Measurements from ENCODE around the gene SPATA13.
"Not testable (repeated sequence)": the region's sequence is repeated elsewhere in the genome, so short reads cannot be mapped to it uniquely, and the experiment has no call there.

The SPATA13 gene

DNA sequence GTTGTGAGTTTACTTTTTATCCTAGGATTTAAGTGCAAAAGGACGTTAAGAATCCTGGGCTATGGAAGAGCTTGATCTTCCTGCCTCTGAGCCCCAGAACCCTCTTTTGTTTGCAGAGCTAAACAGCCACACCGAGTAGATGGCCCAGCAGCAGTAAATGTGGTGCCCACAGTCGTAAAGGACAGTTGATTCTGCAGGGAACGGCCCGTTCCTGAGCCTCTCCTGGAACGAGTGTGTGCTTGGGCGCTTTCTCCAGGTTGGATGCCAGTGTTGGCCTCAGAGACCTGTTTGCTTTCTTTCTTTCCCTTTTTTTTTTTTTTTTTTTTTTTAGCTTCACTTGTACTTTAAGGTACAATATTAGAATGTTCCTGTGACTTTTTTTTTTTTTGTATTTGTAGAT is 41.7 kb downstream of the SPATA13 start:
- DNase-seq, result no peak

DNA sequence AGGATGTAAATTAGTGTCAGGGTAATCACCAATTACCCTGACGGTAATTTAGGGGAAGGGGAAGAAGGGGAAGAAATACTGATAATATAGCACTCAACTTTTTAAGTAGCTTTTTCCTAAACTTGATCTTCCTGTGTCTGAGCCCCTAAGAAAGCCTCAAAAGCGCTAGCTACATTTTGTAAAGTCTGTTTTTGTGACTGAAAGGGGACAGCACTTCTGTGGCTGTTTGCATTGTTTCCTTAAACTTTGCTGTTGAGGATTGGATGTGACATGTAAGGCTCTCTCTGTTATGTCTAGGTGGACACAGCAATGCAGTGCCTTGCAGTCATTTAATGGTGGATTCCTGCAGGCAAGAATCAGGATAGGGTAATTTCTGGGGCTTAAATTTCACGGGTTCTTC is 42.8 kb downstream of the SPATA13 start:
- DNase-seq, result no peak

GRCh38 chr13:24203811-24204210 is 43.3 kb downstream of the SPATA13 start:
- no peak for DNase-seq

DNA sequence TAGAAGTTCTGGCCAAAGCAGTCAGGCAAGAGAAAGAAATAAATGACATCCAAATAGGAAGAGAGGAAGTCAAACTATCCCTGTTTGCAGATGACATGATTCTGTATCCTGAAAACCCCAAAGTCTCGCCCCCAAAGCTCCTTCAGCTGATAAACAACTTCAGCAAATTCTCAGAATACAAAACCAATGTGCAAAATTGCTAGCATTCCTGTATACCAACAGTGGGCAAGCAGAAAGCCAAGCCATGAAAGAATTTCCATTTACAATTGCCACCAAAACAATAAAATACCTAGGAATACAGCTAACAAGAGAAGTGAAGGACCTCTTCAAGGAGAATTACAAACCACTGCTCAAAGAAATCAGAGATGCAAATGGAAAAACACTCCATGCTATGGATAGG is 44.6 kb downstream of the SPATA13 start:
- DNase-seq, result not testable (repeated sequence)

- DNase-seq, result no peak
Observed at GRCh38 chr13:24207841-24208667, 47.5 kb downstream of the SPATA13 start.

DNA sequence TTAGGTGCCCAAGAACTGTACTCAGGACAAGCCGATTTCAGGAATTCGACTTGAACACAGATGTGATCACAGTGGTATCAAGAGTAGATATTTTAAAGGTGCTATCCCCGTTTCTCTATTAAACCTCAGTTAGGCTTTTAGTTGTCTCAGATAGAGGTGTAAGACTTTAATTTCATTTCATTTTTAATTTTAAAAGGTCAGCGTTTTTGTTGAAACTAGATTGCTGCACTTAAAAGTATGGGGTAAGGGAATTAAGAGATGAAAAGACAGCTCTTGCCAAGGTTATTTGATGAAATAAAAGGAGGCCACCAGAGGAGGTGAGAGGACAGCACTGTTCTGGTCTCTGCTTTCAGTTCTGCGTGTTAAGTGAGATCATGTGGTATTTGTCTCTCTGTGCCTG is 48.6 kb downstream of the SPATA13 start:
- DNase-seq, result no peak

DNA sequence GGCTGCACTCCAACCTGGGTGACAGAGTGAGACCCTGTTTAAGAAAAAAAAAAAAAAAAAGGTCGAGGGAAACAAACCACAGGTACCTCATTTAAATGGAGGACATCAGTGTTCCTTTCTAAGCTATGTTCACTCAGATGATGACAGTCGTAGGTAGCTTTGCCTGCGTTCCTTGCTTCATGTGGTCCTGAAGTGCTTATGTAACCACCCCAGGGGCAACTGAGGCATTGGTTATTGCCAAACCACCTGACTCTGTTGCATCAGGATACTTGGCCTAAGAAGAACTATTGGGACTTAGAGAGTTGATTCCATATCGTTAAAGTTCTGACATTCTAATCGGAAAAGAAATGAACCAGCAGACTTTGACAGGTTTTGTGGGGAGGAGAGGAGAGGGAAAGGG is 51.7 kb downstream of the SPATA13 start:
- no peak for DNase-seq

DNA sequence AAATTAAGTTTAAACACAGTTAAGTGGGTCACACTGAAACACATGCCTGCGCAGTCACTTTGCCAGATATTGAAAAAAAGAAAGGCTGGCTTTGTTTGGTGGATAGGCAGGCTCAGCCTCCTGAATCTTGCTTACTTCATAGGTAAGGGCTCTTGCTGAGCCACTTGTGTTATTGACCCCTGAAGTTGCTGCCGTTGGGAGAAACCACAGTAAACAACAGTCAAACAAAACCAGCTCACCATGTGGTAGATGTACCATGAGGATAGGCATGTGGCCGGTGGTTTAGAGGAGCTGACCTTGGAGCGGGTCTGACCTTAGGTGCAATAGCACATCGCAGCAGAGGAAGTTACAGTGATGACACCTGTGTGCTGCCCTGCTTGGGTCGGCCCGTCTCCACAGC is 52.2 kb downstream of the SPATA13 start:
- DNase-seq, result no peak

- DNase-seq, result no peak
Observed at GRCh38 chr13:24213932-24214331, 53.4 kb downstream of the SPATA13 start.

- DNase-seq, result no peak
Observed at GRCh38 chr13:24214528-24214927, 54.0 kb downstream of the SPATA13 start.

- no peak for DNase-seq
Observed at GRCh38 chr13:24215126-24215525, 54.6 kb downstream of the SPATA13 start.

DNA sequence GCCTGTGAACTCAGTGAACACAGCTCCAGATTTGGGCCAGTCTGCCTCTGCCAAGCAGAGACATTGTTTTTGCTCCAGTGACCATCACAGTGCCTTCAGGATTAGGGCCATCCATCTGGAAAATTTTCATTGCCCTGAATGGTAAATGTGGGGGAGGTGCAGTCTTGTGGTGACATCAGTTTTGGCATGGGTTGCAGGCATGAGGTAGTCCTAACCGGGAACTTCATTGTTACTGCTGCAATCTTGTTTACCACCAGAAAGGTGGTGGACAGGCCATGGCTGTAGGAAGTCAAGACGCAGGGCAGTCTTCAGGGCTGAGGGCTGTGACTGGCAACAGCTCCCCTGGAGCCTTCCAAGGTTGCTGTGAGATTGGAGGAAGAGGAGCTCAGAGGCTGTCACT is 55.2 kb downstream of the SPATA13 start:
- DNase-seq, result no peak

- DNase-seq, result no peak
Observed at GRCh38 chr13:24216176-24216575, 55.7 kb downstream of the SPATA13 start.

- DNase-seq, result not testable (repeated sequence)
Observed at GRCh38 chr13:24216779-24217178, 56.3 kb downstream of the SPATA13 start.

DNA sequence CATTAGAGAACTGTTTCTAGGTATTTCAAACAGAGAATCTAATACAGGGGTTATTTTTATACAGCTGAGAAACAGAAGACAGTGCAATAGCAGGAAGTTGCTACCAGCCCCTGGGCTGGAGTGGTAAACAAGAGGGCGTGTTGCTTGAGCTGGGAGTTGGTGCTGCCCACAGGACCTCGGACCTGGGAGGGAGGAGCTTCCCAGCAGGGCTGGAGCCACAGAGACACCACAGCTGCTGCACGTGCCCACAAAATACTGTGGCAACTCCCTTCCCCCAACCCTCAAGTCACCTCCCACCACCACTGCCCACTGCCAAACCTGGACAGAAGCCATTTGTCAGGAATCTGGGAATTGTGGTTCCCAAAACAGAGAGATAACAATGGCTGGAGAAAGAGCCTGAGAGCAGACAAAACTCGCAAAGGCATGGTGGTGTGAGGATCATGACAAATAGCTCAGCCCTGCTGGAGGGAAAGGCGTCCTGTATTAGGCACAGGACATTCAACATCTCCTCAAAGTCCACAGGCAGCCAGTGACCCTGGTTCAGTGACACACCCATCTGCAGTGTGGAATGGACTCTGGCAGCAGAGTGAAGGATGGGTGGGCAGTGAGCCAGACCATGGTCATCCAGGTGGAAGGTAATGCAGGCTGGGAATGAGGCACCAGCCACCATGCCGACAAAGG is 57.2 kb downstream of the SPATA13 start:
- no peak for DNase-seq

DNA sequence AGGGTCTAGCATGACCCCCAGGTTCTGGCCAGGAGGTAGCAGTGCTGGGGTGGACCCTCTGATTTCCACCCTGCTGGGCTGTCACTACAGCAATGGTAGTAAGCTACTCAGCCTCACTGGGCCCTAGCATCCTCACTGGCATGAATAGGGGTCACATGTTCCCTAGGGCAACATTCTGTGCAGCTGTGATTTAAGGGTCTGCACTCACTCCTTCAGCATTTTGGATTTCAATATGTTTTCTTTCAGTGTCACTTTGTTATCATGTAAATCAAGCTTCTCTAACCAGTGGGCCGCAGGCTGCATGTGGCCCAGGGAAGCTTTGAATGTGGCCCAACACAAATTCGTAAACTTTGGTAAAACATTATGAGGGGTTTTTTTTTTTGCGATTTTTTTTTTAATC is 57.8 kb downstream of the SPATA13 start:
- DNase-seq, result no peak

DNA sequence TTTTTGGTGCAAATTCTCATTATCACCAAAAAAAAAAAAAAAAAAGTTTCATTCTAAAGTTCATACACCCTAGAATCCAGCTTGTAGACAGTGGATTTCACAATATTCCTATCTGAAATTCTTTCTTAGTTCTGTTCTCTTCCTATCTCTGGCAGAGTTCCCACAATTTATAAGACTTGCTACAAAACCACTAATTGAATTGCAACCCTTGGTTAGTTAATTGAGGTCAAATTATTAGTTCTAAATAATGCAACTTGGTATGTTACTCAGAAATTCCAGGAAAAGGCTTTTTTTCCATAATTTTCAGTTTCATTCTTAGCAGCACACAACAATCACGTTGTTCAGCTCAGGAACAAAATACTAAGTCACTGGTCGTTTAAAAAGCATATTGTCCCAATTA is 58.5 kb downstream of the SPATA13 start:
- no peak for DNase-seq

DNA sequence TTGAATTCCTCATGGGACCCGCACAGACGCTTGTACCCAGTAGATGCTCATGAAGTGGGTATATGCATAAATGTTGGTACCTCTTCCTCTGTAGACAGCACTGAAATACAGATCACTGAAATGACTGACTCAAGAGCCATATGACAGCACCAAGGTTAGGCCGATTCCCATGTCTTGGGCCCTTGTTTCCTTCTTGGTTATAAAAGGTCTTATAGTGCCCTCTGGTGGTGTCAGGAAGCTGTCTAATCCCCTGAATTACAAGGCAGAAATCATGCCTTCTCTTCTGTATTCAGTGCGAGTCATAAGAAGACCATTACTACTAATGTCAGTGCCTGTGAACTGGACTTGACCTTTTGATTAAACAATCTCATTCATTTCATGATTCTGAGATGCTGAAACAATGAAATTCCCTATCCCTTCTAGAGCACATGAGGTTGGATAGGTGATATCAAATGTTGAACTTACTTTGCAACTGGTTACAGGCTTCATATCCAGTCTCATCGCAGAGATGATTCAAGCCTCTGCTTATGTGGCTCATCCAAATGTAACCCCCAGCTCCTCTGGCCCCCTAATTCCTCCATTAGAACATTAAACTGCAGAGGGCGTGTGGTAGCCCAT is 59.7 kb downstream of the SPATA13 start:
- DNase-seq, result no peak

DNA sequence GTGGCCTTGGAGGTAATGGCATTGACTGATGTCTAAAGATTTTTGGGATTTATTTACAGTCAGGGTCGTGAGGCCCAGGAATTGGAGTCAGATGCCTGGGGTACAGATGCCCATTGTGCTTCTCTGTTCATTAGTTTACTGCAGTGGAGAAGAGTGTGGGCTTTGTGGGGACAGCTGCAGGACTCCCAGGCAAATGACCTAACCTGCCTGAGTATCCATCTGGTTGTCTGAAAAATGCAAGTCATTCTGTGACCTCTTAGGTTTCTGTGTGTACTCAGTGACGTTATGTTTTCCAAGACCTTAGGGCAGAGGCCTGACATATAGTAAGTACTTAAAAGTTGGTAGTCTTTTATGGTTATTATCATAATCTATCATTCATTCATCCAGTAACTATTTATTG is 60.5 kb downstream of the SPATA13 start:
- DNase-seq, result no peak

DNA sequence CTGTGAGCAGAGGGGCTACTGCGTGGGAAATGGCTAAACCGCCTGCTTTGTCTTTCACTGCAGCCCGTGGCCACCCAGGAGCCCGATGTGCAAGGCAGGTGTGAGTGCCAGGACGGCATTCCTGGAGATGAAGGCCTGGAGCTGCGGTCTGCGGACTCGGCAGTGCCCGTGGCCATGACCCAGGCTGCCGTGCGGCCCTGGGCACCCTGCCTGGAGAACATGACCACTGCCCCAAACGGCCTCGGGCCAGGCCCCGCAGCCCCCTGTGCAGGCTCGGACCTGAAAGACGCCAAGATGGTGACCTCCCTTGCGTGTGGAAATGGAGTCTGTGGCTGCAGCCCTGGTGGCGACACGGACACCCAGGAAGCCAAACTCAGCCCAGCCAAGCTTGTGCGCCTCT is 62.2 kb downstream of the SPATA13 start:
- DNase-seq, result no peak

DNA sequence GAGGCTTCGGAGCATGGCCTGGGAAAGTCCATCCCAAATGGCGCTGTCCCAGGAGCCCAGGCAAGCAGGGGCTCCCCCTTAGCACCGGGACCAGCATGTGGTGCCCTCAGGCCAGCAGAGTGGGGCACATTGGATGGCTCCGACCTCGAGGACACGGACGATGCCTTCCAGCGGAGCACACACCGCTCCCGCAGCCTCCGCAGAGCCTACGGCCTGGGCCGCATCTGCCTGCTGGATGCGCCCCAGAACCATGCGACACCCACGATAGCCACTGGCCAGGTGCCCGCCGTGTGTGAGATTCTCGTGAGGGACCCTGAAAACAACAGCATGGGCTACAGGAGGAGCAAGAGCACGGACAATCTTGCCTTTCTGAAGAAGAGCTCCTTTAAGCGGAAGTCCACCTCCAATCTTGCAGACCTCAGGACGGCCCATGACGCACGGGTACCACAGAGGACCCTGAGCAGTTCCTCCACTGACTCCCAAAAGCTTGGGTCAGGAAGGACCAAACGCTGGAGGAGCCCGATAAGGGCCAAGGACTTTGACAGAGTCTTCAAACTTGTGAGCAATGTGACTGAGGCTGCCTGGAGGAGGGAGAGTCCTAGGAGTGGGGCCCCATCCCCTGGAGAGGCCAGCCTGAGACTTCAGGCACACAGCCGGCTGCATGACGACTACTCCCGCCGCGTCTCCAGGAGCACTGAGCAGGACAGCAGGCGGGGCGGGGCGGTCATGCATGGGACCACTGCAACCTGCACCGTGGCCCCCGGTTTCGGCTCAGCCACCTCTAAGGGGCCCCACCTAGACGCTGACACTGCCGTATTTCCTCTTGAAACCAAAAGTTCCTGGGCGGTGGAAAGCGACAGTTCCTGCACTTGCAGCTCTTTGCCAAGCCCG is 63.1 kb downstream of the SPATA13 start:
- no peak for DNase-seq

DNA sequence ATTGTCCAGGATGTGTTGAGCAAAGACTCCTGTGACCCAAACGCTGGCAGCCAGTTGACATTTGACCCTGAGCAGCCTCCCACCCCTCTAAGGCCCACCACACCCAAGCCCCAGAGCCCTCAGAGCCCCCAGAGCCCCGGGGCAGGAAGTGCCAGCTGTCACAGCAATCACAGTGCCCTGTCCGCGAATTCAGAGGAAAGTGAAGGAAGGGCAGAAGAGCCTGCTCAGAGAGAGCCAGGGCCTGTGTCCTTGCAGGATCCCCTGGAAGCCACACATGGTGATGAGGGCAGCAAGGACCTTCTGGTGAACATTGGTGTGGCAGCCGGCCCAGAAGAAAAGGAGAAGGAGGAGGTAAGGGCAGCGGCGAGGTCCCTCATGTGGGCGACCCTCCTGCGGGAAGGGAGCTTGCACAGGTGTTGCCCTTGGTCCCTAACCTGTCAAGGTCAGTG is 63.7 kb downstream of the SPATA13 start:
- no peak for DNase-seq

- DNase-seq, result no peak
Observed at GRCh38 chr13:24225062-24225461, 64.5 kb downstream of the SPATA13 start.

Measured in left hindlimb (tissue), 1 donor.